HG02642 (cell line): ENCODE data around the gene USH2A.

Source experiments
- ATAC-seq: cut with Tn5 transposase; IDR thresholded peaks from one replicate; pipeline ENCODE4 v1.9.1; 2021; ENCODE audit warnings: mild to moderate bottlenecking; ENCODE audit not compliant: unreplicated experiment, poor library complexity

Gene USH2A

GRCh38 chr1:215635827-215636226, 787.4 kb downstream of the USH2A start:
- no peak for ATAC-seq

DNA sequence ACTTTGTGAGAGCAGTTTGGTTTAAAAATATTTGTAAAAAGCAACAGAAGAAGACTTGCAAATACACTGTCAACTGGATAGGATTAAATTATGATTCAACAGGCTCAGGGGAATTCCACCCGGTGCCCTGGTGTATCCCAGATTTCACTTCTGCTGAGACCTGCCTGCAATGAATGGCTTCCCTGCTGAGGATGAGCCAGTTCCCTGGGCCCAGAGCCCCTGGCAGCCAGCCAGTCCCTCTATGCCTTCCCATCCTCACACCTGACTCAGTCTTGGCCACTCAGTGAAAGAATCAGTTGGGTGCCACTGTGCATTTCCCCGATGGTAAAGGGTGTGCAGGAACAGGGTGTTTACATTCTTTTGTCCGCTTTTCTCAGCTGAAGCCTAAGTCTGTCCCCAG, 791.8 kb downstream of the USH2A start:
- no peak for ATAC-seq

DNA sequence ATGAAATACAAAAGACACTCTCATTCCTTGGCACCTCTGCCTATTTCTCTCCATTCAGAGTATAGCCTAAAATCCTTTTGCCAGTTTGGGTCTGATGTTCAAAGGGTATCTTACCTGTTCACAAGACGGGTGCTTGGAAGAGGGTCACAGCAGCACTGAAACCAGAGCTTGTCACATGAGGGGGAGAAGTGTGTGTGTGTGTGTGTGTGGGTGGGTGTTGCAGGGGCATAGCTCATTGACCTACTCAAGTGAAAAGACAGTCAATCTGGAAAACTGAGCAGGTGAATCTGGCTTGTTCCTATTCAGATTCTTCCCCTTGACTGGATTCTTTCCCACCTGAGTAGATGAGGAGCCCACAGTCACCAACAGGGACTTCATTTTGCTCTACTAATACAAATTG, 792.2 kb downstream of the USH2A start:
- ATAC-seq: no peak

DNA sequence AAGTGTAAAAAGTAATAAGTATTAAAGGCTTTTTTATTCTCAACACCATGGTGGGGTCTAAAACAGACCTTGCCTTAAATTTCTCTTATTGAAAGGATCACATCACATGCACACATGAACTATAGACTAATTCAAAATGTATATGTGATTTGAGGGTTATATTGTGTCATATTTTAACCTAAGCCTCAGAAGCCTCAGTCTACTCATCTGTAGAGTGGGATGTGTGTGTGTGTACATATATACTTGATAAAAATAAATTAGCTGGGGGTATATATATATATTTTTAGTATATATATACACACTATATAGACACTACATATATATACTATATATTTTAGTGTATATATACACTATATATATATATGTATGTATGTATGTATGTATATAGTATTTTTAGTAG, 797.3 kb downstream of the USH2A start:
- ATAC-seq: no peak

GRCh38 chr1:215623162-215623561, 800.1 kb downstream of the USH2A start:
- no peak for ATAC-seq

GRCh38 chr1:215617979-215618378, 805.3 kb downstream of the USH2A start:
- ATAC-seq: no peak

DNA sequence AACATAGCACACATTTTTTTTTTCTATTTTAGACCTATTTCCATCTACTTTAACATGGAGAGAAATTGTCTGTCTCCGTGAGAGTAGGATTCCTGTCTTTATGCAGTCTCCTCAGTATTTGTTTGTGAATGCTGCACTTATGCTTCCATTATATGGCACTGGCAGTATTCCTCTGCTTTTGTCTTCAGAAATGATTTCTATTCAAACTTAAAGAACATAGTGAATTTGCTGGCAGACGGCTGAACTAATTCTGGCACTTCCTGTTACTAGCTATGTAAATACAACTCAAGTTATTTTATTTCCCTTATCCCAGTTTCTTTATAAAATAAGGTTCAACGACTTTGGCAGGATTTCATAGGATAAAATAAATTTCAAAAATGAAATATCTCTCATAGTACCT, 810.9 kb downstream of the USH2A start:
- ATAC-seq: no peak

DNA sequence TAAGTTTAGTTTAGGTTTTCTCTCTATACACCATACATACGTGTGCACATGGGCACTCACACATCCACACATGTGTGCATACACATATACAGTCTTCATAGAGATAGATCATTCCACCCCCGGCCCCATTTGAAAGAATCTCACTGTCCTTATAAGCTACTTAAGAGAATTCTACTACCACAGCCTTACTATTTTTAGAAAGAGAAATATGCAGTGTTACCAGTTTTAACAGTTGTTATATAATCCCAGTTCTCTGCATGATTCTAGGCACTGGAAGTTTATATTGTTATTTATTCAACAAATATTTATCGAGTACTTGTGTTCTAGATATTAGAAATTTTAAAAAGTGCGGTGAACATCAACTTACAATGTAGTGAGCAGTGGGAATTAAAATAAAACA, 814.6 kb downstream of the USH2A start:
- ATAC-seq: no peak

GRCh38 chr1:215607412-215607811, 815.8 kb downstream of the USH2A start:
- no peak for ATAC-seq

- no peak for ATAC-seq
Measured at GRCh38 chr1:215606564-215607168, 816.6 kb downstream of the USH2A start.

- no peak for ATAC-seq
Measured at GRCh38 chr1:215606036-215606435, 817.2 kb downstream of the USH2A start.

DNA sequence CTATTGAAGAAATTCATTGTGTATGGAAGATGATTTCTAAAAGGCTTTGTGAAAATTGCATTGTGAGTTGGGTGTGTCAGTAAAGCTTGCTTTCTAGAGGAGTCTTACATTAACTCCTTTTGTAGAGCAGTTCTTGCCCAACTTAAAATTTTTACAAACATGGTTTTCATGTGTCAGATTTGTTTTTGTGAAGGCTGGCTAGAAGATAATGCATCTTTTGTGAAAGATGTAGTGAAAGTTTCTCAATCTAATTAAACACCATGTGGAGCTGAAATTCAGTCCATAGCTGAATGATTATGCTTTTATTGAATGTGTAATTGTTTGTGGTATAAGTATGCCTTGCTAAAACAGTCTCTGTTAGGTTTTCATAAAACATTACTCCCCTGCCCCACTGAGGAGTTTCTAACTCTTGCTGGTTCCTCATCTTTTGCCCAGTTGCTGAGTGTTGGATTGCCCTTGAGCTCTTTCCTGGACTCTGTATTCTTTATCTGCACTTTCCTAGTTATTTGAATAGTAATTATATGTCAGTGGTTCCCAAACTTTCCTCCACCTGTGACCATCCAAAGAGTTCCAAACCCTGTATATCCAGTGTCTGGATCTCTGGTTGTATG, 818.1 kb downstream of the USH2A start:
- ATAC-seq: no peak

DNA sequence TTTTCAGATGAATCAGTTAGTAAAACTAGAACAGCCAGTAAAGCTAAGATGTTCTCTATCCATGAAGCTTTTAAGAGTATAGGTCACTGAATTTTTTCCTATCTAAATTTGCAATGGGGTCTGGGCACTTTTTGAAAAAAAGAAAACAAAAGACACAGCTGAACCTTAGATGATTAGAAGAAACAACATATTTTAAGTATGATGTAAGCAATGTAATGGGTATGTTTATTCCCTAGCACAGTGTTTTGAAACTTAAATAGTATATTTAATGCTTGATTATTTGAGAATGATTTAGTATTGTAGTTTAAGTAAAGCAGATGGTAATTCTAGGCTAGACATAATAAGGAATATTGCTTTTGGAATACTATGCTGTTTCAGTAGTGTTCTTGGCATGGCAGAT, 819.9 kb downstream of the USH2A start:
- no peak for ATAC-seq

DNA sequence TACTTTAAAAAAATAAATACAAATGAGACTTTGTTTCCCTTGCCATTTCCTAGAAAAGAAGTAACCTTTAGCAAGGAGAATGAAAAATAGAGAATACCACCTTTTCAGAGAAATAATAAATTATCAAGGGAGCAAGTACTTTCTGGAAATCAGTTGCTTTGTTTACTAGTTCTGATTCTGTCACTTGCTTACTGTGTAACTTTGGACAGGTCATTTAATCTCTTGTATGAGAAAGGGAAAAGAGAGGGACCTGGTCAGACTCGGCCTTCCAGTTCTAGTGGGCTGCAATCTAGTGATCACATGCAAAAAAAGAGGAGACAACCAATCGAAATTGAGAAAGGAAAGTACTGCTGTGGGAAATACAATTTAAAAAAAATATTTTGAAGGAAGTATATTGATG, 822.0 kb downstream of the USH2A start:
- no peak for ATAC-seq

DNA sequence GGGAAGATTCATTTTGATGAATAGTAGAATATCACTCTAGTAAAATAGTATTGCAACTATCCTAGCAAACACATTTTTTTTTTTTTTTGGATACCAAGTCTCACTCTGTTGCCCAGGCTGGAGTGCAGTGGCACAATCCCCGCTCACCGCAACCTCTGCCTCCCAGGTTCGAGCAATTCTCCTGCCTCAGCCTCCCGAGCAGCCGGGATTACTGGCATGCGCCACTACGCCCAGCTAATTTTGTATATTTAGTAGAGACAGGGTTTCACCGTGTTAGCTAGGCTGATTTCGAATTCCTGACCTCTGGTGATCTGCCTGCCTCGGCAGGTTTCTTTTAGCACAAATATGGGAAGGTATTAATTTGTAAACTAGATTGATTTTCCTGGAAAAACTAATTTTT, 822.4 kb downstream of the USH2A start:
- ATAC-seq: no peak

- ATAC-seq: no peak
Measured at GRCh38 chr1:215600258-215600792, 822.9 kb downstream of the USH2A start.

- no peak for ATAC-seq
Measured at GRCh38 chr1:215599418-215600074, 823.7 kb downstream of the USH2A start.

DNA sequence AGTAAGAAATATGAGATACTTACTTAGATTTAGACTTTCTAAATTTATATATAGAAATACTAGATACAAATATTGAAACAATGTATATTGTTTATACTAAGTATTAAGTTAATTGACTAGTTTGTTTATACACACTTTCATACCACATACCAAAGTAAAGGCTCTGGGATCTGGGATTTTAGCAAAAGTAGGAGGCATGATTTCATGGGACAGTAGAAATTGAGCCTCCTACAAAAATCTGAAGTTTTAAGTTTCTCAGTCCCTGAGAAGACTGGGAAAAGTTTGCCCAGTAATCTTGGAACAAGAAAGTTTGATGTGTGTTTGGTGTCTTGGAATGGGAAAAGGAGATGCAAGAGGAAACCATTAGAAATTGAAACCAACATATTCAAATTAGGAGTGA, 825.3 kb downstream of the USH2A start:
- ATAC-seq: no peak

- no peak for ATAC-seq
Measured at GRCh38 chr1:215595231-215595630, 828.0 kb downstream of the USH2A start.

GRCh38 chr1:215594640-215595039, 828.6 kb downstream of the USH2A start:
- no peak for ATAC-seq

- ATAC-seq: no peak
Measured at GRCh38 chr1:215590779-215591491, 832.3 kb downstream of the USH2A start.
